ENCODE results near the gene TOR2A. TPM values are rescaled to one million over a fixed set of nuclear protein-coding genes. Genes with fewer than 3 reads are reported as not detected.

Gene TOR2A
- total and polyA plus RNA-seq, 2 experiments from 2014 or later = 16.8 to 28.8 TPM

GRCh38 chr9:127769101-127769500 lies 34.0 kb upstream of the TOR2A start:
- DNase-seq (ENCODE audit: low spot score) = no peak
- H3K79me2 ChIP-seq = no peaks in the 10 kb centered on the region
- H3K9me3 ChIP-seq (ENCODE audit: low read depth) = no peaks in the 10 kb centered on the region
- H3K27me3 ChIP-seq = no peaks in the 10 kb centered on the region
- whole genome bisulfite sequencing (ENCODE audit: low lambda C conversion rate, missing lambda C conversion rate) = 95% methylated on average over 5 of the region's 5 CpGs
- H3K4me3 ChIP-seq = no peak overlapping the region
- H2AFZ ChIP-seq = no peak overlapping the region
- peak overlapping the region; percentile 84 for H3K27ac ChIP-seq
- no peaks in the 10 kb centered on the region for H4K20me1 ChIP-seq (ENCODE audit: insufficient read depth, poor library complexity, severe bottlenecking)
- H3K4me2 ChIP-seq = no peak overlapping the region
- peaks cover 12% of the 10 kb centered on the region for H3K4me1 ChIP-seq (ENCODE audit: insufficient read depth)
- no peaks in the 10 kb centered on the region for H3K36me3 ChIP-seq (replicated peaks; ENCODE audit: insufficient read depth, low read depth)
- TF ChIP-seq EZH2phosphoT487 (IDR thresholded peaks at IDR 0.05; ENCODE audit: low read depth, severe bottlenecking, unreplicated experiment) = no peak
- no peak for TF ChIP-seq EZH2 (IDR thresholded peaks at IDR 0.05; ENCODE audit: borderline replicate concordance)
- TF ChIP-seq CTCF (IDR thresholded peaks at IDR 0.05; ENCODE audit: poor library complexity) = no peak
- H3K9me2 ChIP-seq (replicated peaks; ENCODE audit: insufficient read depth) = no peaks in the 10 kb centered on the region

GRCh38 chr9:127768698-127769097 lies 33.6 kb upstream of the TOR2A start:
- Histone ChIP-seq H3K27ac (peak overlapping the region; percentile 84), H4K20me1 (ENCODE audit: insufficient read depth, poor library complexity, severe bottlenecking) (no peaks in the 10 kb centered on the region), H3K4me3 (no peak overlapping the region), H3K9me2 (replicated peaks; ENCODE audit: insufficient read depth) (no peaks in the 10 kb centered on the region), H3K9me3 (ENCODE audit: low read depth) (no peaks in the 10 kb centered on the region), H3K27me3 (no peaks in the 10 kb centered on the region), H3K36me3 (replicated peaks; ENCODE audit: insufficient read depth, low read depth) (no peaks in the 10 kb centered on the region), H3K79me2 (no peaks in the 10 kb centered on the region), H2AFZ (no peak overlapping the region), H3K4me1 (ENCODE audit: insufficient read depth) (peaks cover 12% of the 10 kb centered on the region), H3K4me2 (no peak overlapping the region)
- DNase-seq (ENCODE audit: low spot score) = no peak
- 92% methylated on average over 8 of the region's 8 CpGs for WGBS (ENCODE audit: low lambda C conversion rate, missing lambda C conversion rate)
- TF ChIP-seq EZH2 (IDR thresholded peaks at IDR 0.05; ENCODE audit: borderline replicate concordance) = no peak
- no peak for TF ChIP-seq EZH2phosphoT487 (IDR thresholded peaks at IDR 0.05; ENCODE audit: low read depth, severe bottlenecking, unreplicated experiment)
- no peak for TF ChIP-seq CTCF (IDR thresholded peaks at IDR 0.05; ENCODE audit: poor library complexity)

- H3K79me2 ChIP-seq = no peaks in the 10 kb centered on the region
- no peak overlapping the region for H3K4me3 ChIP-seq
- 30% methylated on average over 11 of the region's 13 CpGs for WGBS (ENCODE audit: low lambda C conversion rate, missing lambda C conversion rate)
- H3K9me2 ChIP-seq (replicated peaks; ENCODE audit: insufficient read depth) = no peaks in the 10 kb centered on the region
- peak overlapping the region; percentile 84 for H3K27ac ChIP-seq
- peak; percentile 44 for DNase-seq (ENCODE audit: low spot score)
- no peaks in the 10 kb centered on the region for H3K9me3 ChIP-seq (ENCODE audit: low read depth)
- peaks cover 12% of the 10 kb centered on the region for H3K4me1 ChIP-seq (ENCODE audit: insufficient read depth)
- no peaks in the 10 kb centered on the region for H3K27me3 ChIP-seq
- TF ChIP-seq EZH2phosphoT487 (IDR thresholded peaks at IDR 0.05; ENCODE audit: low read depth, severe bottlenecking, unreplicated experiment) = no peak
- no peak for TF ChIP-seq EZH2 (IDR thresholded peaks at IDR 0.05; ENCODE audit: borderline replicate concordance)
- TF ChIP-seq CTCF (IDR thresholded peaks at IDR 0.05; ENCODE audit: poor library complexity) = no peak
- peak overlapping the region; percentile 56 for H3K4me2 ChIP-seq
- no peaks in the 10 kb centered on the region for H3K36me3 ChIP-seq (replicated peaks; ENCODE audit: insufficient read depth, low read depth)
- H2AFZ ChIP-seq = no peak overlapping the region
- no peaks in the 10 kb centered on the region for H4K20me1 ChIP-seq (ENCODE audit: insufficient read depth, poor library complexity, severe bottlenecking)
Observed at GRCh38 chr9:127767909-127768331, 32.8 kb upstream of the TOR2A start.

- WGBS (ENCODE audit: low lambda C conversion rate, missing lambda C conversion rate) = 56% methylated on average over 3 of the region's 3 CpGs
- peak overlapping the region; percentile 56 for H3K4me2 ChIP-seq
Observed at GRCh38 chr9:127767410-127767809, 32.3 kb upstream of the TOR2A start.

More at GRCh38 chr9:127767410-127767809, 32.3 kb upstream of the TOR2A start:
- peaks cover 12% of the 10 kb centered on the region for H3K4me1 ChIP-seq (ENCODE audit: insufficient read depth)
- no peaks in the 10 kb centered on the region for H3K79me2 ChIP-seq
- no peaks in the 10 kb centered on the region for H3K9me2 ChIP-seq (replicated peaks; ENCODE audit: insufficient read depth)
- peak overlapping the region; percentile 84 for H3K27ac ChIP-seq
- H3K9me3 ChIP-seq (ENCODE audit: low read depth) = no peaks in the 10 kb centered on the region
- no peak overlapping the region for H3K4me3 ChIP-seq
- no peak for TF ChIP-seq CTCF (IDR thresholded peaks at IDR 0.05; ENCODE audit: poor library complexity)
- TF ChIP-seq EZH2phosphoT487 (IDR thresholded peaks at IDR 0.05; ENCODE audit: low read depth, severe bottlenecking, unreplicated experiment) = no peak
- TF ChIP-seq EZH2 (IDR thresholded peaks at IDR 0.05; ENCODE audit: borderline replicate concordance) = no peak
- H3K36me3 ChIP-seq (replicated peaks; ENCODE audit: insufficient read depth, low read depth) = no peaks in the 10 kb centered on the region
- H2AFZ ChIP-seq = no peak overlapping the region
- H3K27me3 ChIP-seq = peaks cover 4% of the 10 kb centered on the region
- DNase-seq (ENCODE audit: low spot score) = no peak
- H4K20me1 ChIP-seq (ENCODE audit: insufficient read depth, poor library complexity, severe bottlenecking) = no peaks in the 10 kb centered on the region

Data from hepatocyte (in vitro differentiated cells).